SHP77 treated with DMSO at 0.1 percent for 48 hours (cell line): ENCODE data around the gene DBNL.

ENCODE experiments used
- DNase-seq: peaks from one replicate; lab custom pipeline; 2025; lab: John Stamatoyannopoulos, UW

The DBNL gene

DNA sequence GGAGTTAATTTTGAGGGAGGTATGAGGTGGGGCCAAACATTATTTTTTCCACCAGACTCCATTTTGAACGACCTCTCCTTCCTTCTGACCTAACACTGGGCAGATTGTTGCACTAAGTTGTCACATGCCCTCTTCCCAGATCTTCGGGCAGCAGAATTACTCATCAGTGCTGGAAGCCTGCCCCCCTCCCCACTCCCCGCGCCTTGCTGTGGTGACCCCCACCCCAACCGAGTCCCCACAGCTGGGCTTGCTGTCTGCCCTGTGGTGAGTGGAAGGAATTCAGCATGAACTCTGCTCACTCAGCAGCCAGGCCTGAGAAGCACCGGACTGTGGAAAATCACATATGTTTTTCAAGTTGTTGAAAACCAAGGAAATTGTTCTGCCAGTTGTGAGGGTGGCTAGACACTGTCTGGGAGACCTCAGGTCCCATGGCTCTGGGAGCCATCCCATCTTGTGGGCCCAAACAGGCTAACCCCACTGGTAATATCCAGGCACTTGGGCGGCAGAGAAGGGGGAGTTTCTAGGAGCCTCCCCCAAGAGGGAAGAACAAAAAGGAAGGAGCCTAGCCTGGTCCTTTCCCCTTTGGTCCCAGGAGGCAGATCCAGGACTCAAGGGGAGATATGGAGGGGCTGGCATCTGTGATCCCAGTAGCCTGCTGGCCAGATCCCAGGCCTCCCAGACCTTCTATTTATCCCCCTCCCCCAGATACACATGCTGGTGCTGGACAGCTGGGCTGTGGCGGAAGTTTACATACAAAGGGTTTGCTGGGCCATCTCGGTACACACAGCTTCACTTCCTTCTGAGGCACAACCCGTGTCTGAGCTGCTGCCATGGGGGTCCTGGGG lies 56.2 kb downstream of the DBNL start:
- no peak for DNase-seq

DNA sequence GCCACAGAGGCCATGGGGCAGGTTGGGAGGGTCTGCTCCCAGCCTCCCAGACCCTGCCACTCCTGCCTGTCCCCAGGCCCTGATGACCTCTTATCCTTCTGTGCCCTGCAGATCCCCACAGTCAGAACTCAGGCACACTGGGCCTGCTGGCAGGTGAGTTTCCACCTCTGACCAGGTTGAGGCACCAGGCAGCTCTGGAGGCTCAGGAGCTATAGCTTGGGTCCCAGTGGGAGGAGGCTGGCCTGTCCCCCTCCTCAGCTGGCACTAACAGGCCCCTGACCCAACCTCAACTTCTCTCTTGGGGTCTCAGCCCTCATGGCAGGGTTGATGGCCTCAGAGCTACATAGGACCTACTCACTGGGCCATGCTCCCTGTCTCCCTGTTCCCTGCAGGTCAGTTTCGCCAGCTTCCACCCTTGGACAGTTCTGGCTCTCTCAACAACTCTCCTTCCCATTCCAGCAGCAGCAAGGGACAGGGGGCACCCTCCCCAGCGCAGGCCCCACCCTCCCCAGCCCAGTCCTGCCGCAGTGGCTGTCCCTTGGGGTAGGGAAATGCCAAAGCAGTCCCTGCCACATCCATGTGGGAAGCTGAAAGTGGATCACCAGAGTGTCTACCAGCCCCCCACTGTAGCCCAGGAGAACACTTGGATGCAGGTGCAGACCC lies 56.9 kb downstream of the DBNL start:
- no peak for DNase-seq

DNA sequence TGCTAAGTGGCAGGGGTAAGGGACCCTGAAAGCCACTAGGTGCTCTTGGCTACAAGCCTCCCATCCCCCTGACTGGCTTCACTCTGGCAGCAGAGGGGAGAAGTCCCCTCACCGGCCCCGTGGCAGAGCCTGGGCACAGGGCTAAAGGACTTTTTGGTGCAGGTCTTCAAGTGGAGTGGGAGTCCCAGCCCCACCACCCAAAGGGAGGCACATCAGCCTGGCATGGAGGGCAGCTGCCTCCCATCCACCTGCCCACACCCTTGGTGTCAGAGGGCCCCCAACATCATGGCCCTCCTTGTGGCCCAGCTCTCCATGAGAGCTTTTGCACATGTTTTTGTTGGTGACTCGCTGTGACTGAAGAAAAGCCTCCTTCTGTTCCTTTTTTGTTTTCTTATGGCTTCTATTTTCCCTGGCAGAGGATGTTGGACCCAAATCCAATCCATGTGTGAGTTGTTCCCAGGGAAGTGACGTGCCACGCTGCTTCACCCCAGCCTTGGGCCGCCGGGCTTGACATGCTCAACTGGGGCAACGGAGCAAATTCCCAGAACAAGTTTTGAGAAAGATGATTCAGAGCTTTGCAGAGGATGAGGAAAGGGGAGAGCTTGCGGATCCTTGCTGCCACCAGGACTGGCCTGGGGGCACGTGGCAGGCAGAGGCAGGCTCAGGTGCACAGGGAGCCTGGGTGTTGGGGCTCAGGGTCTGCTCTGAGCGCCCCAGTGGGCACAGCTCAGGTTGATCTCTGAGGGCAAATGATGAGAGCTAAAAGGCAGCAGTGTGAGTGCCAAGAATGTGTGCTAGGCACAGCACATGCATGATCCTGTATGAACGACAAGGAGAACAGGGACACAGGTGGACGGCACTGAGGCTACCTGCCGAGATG lies 57.7 kb downstream of the DBNL start:
- no peak for DNase-seq

DNA sequence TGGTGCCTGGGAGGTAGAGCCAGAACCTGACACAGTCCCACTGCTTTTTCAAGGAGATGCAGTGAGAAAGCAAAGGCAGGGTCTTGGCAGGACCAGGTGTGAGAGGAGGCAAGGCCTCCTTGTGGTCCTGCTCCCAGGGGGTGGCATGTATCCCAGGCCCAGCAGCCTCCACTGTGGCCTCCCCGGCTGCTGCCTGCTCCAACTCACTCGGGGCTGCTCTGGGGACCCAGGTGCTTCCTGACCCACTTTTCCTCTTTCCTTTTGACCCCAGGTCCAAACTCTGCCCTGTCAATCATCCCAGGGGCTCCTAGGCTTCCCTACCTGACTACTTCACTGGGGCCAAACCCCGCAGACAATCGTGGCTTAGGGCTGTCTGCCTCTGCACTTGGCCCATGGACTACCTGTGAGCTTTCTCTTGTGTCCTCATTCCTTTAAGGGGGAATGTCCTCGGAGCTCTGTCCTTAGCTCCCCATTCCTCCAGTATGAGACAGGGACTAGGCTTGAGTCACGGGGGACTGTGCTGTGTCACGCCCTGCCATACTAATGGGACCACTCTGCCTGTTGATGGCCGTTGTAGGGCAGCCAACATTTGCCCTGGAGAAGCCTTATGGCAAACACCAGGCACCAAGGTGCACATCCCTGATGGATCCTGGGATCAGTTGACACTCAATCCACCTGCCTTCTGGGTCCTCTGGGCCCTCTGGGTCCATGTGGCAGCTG lies 58.5 kb downstream of the DBNL start:
- DNase-seq: no peak

DNA sequence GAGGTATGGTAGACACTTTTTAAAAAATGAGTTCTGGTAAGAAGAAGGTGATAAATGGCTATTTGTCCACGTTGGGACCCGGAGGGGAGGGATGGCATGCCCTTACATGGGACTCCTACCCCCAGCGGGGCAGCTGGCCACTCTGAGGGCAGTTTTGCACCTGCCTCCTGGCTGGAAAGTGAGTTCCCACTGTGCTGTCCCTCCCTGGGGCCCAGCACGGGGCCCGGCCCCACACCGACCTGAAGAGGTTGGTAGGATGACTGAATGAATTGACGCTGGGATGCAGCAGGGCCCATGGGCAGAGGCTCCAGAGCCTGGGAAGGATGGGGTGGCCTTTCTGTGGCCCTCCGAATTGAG lies 59.0 kb downstream of the DBNL start:
- DNase-seq: no peak

DNA sequence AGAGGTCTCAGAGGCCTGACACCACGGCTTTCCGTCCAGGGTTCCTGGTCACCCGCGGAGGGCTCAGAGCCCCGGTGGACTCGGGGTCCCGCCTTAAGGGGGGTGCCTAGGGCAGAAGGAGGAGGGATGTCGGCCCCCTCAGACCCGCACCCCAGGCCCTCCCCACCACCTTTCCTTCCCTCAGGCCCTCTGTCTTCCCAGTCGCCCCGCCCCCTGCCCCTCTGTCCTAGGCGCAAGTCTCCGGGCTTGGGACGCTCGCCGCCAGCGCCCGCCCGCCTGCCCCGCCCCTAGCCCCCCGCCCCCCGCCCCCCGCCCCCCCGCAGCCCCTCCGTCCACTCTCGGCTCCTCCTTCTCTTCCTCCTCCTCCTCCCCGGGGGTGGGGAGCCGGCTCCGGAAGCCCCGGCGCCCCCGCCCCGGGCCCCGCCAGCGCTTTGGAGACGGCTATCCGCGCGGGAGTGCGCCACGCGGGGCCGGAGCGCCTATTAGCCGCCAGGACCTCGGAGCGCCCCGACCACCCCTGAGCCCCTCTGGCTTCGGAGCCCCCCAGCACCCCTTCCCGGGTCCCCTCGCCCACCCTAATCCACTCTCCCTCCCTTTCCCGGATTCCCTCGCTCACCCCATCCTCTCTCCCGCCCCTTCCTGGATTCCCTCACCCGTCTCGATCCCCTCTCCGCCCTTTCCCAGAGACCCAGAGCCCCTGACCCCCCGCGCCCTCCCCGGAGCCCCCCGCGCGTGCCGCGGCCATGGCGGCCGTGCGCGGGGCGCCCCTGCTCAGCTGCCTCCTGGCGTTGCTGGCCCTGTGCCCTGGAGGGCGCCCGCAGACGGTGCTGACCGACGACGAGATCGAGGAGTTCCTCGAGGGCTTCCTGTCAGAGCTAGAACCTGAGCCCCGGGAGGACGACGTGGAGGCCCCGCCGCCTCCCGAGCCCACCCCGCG lies 59.7 kb downstream of the DBNL start, which contains the start of gene AEBP1:
Gene AEBP1 (plus strand): TSS at position 423 of the 937 bp plus-strand sequence. CDS start 321 bp downstream, at position 744.
- no peak for DNase-seq

DNA sequence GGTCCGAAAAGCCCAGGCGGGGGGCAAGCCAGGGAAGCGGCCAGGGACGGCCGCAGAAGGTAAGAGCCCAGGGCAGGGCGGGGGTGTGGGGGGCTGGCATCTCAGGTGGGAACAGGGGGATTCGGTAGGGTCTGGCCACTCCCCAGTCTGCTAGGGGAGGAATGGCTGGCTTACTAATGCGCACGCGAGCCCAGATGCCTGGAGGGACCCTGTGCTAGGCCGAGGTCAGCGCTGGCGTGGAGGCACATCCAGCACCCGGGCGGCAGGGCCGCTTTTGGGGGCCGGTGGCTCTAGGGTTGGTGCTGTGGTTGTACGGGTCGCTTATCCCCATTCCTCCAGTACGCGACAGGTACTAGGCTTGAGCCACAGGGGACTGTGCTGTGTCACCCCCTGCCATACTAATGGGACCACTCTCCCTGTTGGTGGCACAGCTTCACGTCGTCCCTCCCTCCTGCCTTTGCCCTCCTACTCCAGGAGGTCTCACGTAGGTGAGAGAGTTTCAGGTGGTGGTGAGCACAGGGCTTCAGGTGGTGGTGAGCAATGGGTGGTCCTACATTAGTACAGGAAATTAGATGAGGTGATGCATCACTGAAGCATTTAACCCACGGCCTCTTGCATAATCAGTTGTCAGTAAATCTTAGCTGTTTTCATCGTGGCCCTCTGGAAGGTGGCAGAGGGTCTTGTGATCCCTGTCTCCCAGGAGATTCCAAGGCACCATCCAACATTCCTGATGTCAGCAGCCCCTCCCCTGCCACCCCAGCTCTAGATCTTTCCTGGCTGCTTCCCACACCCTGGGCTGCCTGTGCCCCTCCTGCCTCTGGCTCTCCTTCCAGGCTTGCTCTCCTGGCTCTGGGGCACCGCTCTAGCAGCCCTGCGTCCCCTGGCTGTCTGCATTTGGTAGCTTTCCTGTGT lies 60.6 kb downstream of the DBNL start:
- no peak for DNase-seq

DNA sequence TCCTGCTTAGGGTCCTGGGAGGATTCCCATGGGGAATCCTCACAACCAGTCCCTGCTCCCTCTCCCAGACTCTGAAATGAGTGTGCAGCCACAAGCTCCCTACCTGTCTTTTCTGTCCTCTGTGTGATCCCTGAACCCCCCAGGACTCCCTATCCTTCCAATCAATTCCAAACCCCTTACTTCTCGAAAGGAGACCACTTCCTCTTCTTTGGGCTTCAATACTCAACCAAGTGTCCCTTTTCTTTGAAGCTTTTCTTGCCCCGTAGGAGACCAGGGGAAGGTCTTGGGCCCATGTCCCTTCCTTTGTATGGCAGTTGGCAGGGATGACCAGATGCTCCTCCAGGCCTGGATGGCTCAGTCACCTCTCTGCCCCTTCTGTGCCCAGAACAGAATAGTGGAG lies 61.3 kb downstream of the DBNL start:
- no peak for DNase-seq

DNA sequence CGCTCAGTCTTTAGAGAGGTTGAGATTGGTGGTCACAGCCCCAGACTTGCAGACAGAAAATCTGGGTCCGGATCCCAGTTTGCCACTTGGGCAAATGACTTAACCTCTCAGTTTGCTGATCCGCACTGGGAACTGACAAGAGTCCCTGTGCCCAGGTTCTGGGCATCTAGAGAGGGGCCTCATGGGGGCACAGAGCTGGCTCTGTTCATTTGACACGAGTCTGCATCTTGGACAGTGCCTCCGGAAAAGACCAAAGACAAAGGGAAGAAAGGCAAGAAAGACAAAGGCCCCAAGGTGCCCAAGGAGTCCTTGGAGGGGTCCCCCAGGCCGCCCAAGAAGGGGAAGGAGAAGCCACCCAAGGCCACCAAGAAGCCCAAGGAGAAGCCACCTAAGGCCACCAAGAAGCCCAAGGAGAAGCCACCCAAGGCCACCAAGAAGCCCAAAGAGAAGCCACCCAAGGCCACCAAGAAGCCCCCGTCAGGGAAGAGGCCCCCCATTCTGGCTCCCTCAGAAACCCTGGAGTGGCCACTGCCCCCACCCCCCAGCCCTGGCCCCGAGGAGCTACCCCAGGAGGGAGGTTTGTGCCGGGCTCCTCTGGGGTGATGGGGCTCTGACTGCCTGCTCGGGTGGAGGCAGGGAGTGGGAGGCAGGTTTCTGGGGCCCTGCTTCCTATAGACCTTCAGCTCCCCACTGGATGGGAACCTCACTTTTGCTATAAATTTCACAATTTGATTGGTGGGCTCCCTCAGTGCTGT lies 62.0 kb downstream of the DBNL start:
- no peak for DNase-seq

DNA sequence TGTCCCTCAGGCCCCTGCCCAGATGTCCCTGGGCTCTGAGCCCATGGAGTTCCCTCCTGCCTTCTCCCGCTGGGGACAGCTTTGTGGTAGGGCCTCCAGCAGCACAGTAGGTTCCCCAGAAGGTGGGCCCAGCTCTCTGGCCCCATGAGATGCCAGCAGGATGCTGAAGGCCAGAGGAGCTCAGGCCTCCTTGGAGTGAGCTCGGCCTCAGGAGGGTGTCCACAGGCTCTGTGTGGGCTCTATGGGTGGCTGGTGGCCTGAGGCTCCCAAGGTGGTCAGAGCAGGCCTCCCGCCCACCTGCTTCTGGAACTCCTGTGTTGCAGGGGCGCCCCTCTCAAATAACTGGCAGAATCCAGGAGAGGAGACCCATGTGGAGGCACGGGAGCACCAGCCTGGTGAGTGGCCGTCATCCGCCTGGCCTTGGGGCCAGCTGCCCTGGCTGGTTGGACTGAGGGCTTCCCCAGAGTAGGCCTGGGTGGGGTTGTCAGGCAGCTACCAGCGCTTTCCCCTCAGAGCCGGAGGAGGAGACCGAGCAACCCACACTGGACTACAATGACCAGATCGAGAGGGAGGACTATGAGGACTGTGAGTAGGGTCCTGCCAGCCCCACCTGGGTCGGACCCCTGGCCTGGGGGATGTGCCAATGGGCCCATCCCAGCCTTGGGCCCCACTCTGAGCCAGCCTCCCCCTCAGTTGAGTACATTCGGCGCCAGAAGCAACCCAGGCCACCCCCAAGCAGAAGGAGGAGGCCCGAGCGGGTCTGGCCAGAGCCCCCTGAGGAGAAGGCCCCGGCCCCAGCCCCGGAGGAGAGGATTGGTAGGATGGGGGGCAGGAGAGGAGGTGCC lies 62.8 kb downstream of the DBNL start:
- no peak for DNase-seq

DNA sequence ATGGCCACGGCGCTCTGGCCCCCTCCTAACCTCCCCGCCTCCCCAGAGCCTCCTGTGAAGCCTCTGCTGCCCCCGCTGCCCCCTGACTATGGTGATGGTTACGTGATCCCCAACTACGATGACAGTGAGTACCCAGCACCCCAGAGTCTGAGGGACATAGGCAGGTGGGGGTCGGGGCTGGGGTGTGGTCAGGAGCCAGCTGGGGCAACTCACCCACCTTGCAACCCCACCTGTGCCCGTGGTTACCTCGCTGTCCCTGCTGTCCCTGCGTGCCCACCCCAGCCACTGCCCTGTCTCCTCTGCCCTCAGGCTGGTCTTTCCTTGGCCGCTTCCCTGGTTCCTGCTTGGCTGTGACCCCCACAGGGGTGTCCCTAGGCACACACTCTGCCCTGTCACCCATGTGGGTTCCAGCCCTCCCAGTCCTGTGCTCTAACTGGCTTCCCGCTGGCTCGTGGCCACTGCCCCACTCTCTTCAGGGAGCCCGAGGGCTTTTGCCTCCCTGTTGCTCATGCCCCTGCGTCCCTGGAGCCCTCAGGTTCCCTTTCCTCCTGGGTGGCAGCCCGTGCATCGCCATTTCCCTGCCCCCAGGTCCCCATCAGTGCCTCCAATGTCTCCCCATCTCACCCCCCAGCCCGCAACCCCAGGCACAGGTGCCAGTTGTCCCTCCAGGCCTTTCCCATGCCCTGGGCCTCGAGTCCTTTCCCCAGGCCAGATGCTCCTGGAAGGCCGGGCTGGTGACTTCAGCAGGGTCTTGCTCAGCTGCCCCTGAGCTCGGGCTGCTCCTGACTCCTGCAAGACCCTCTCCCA lies 63.7 kb downstream of the DBNL start:
- DNase-seq: no peak

DNA sequence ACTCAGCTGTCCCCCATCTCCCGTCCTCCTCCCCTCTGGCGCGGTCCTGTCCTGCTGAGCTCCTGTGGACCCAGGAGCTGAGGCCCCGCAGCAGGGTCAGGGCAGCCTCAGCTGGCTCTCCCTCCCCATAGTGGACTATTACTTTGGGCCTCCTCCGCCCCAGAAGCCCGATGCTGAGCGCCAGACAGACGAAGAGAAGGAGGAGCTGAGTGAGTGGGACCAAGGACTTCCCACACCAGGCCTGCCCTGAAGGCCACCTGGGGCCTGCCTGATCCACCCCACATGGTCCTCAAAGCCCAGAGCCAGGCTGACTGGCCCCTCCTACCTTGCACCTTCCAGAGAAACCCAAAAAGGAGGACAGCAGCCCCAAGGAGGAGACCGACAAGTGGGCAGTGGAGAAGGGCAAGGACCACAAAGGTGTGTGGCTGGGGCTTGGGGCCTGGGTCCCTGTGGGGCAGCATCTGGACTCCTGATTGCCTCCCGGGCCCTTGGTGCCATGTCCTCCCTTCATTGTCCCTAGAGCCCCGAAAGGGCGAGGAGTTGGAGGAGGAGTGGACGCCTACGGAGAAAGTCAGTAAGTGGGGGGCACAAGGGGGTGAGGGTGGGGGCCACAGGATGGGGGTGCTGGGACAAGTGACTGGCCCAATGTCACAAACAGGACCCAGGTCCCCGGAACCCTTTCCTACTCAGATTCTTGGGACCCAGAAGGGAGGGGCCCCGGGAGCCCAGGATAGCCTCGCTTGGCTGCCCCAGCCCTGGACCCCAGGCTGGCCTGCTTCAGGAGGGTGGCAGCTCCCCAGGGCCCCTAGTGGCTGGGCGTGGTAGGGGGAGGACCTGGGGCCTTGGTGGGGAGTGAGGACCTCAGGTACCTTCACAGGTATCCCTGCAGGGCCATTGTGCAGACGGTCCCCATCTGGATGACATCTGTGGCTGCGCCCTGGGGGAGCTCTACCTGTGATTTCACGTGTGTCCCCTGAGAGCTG lies 64.6 kb downstream of the DBNL start:
- no peak for DNase-seq

DNA sequence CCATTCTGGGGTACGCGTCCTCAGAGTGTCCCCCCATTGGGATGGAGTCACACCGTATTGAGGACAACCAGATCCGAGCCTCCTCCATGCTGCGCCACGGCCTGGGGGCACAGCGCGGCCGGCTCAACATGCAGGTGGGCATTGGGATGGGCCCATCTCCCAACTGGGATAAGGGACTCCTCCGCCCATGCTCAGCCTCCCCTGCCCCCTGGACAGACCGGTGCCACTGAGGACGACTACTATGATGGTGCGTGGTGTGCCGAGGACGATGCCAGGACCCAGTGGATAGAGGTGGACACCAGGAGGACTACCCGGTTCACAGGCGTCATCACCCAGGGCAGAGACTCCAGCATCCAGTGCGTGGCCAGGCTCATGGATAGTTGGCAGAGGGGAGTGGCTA lies 65.5 kb downstream of the DBNL start:
- DNase-seq: no peak

DNA sequence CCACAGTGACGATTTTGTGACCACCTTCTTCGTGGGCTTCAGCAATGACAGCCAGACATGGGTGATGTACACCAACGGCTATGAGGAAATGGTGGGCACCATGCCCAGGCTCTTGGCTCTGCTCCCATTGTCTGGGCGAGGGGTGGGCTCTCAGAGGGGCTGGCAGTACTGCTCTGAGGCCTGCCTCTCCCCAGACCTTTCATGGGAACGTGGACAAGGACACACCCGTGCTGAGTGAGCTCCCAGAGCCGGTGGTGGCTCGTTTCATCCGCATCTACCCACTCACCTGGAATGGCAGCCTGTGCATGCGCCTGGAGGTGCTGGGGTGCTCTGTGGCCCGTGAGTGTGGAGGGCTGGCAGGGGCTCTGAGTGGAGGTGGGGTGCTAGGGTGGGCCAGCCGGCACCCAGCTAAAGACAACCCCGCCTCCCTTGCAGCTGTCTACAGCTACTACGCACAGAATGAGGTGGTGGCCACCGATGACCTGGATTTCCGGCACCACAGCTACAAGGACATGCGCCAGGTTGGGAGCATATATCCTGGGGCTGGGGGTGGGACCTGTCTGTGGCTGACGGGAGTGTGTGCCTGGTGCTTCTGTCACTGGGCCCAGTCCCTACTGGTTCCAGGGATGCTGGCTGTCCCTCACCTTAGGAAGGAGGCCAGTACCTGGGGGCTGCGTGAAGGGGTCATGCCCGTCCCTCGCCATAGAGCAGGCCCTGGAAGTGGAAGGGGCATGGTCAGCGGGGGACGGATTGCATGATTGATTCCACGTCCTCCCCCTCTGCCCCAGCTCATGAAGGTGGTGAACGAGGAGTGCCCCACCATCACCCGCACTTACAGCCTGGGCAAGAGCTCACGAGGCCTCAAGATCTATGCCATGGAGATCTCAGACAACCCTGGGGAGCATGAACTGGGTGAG lies 66.5 kb downstream of the DBNL start:
- no peak for DNase-seq
